Ovary (tissue), 3 donors: ENCODE results near the gene BIK.

Source experiments
- CTCF ChIP-seq, 3 donors: fragments of 450-650 bp in 2 of 3; fragments of 200-600 bp in 1 of 3; IDR thresholded peaks; one replicate each; pipeline versions ENCODE4 v1.5.1 to v1.8.0; 2016 to 2022; ENCODE audit warnings: antibody characterized with exemption in 3 of 3, mild to moderate bottlenecking in 1 of 3
- EP300 ChIP-seq: sonication (generic); formaldehyde crosslinking; IDR thresholded peaks from one replicate; pipeline ENCODE4 v1.6.1; 2017; ENCODE audit warnings: antibody characterized with exemption
- POLR2A ChIP-seq: fragments of 450-650 bp; IDR thresholded peaks from one replicate; pipeline ENCODE4 v1.6.1; 2017; ENCODE audit warnings: antibody characterized with exemption, mild to moderate bottlenecking, moderate library complexity
- donor health status: DM: no; HTN: no; CAD: no.

GRCh38 chr22:43110927-43111623 is 525 bp downstream of the BIK start:
- TF ChIP-seq CTCF (IDR thresholded peaks at IDR 0.05) (no peak), POLR2A (no peak), EP300 (no peak)
